HepG2 (cell line): Measurements from ENCODE around the gene RBAK. TPM values are rescaled to one million over a fixed set of nuclear protein-coding genes. Genes with fewer than 3 reads are reported as not detected.

Experiments used
- ATAC-seq: fragments of 200-7000 bp; cut with Tn5 transposase; 3 replicates; pipeline ENCODE4 v1.9.1; 2020; ENCODE audit warnings: mild to moderate bottlenecking, moderate library complexity
- BruUV-seq: library from RNA; stranded (reverse); fragments of 400-500 nt; replicated peaks from 2 replicates; lab custom pipeline; 2021; lab: Mats Ljungman, UMichigan
- CTCF ChIA-PET: fragments of 300-600 bp; formaldehyde crosslinking; extraction: SDS; loops from one replicate; lab custom pipeline; 2021; ENCODE audit warnings: low total read pairs, inconsistent platforms, low intra/inter-chr PET ratio; lab: Yijun Ruan, JAX
- POLR2A ChIA-PET: fragments of 350-600 bp; sonication (Branson Sonifier 250); formaldehyde crosslinking; loops from one replicate; lab custom pipeline; 2020; ENCODE audit warnings: antibody characterized with exemption, inconsistent platforms; lab: Yijun Ruan, JAX
- DNase-seq: peaks from one replicate; pipeline ENCODE4 v3.0.0-alpha.2; 2015; ENCODE audit warnings: low spot score
- FAIRE-seq: peaks from 3 replicates; lab custom pipeline; 2011; peaks lifted over from hg19 to GRCh38; lab: Jason Lieb, UNC
- H2AFZ ChIP-seq: one replicate; pipeline ENCODE4 v1.6.1; 2011; ENCODE audit warnings: low read length, inconsistent platforms
- H3K27ac ChIP-seq: fragments of 300-600 bp; 3 replicates; pipeline ENCODE4 v1.8.0; 2011; ENCODE audit warnings: mixed run types, mild to moderate bottlenecking, mixed read lengths, low read length, inconsistent platforms; ENCODE audit not compliant: insufficient read depth; ENCODE audit errors: extremely low read length
- H3K27me3 ChIP-seq, 2 experiments: fragments of 200-600 bp in 1 of 2; 2 replicates in 1 of 2; 3 replicates in 1 of 2; pipeline versions ENCODE4 v1.6.0 to v1.8.0; 2011; ENCODE audit warnings: low read length in 2 of 2, mild to moderate bottlenecking in 2 of 2, moderate library complexity in 2 of 2, inconsistent platforms in 1 of 2; ENCODE audit not compliant: insufficient read depth in 2 of 2, control insufficient read depth in 1 of 2
- H3K36me3 ChIP-seq, 2 experiments: fragments of 200-600 bp in 1 of 2; replicated peaks in 1 of 2; 2 replicates in 1 of 2; 3 replicates in 1 of 2; pipeline versions ENCODE4 v1.5.1 to v1.8.0; 2011; ENCODE audit warnings: low read length in 2 of 2, inconsistent platforms in 1 of 2; ENCODE audit not compliant: insufficient read depth in 2 of 2, control insufficient read depth in 1 of 2
- H3K4me1 ChIP-seq: 2 replicates; pipeline ENCODE4 v1.5.1; 2012; ENCODE audit warnings: low read length, inconsistent platforms; ENCODE audit not compliant: insufficient read depth
- H3K4me2 ChIP-seq: 2 replicates; pipeline ENCODE4 v1.6.0; 2011; ENCODE audit warnings: low read depth, low read length, inconsistent platforms
- H3K4me3 ChIP-seq, 3 experiments: fragments of 200-600 bp in 1 of 3; sonication (generic), shearing (Covaris generic) in 1 of 3; replicated peaks in 1 of 3; 2 replicates each; pipeline ENCODE4 v1.5.1; 2011 to 2016; ENCODE audit warnings: low read length in 3 of 3, inconsistent platforms in 2 of 3, low read depth in 2 of 3, mild to moderate bottlenecking in 2 of 3, control low read depth in 1 of 3, mixed read lengths in 1 of 3; ENCODE audit not compliant: insufficient read depth in 1 of 3
- H3K79me2 ChIP-seq: one replicate; pipeline ENCODE4 v1.6.1; 2011; ENCODE audit warnings: low read length, inconsistent platforms; ENCODE audit not compliant: insufficient read depth
- H3K9ac ChIP-seq: 2 replicates; pipeline ENCODE4 v1.6.0; 2011; ENCODE audit warnings: mild to moderate bottlenecking, low read depth, low read length, inconsistent platforms; ENCODE audit not compliant: insufficient read depth
- H3K9me3 ChIP-seq: 2 replicates; pipeline ENCODE4 v1.5.1; 2012; ENCODE audit warnings: mild to moderate bottlenecking, low read length
- H4K20me1 ChIP-seq: 2 replicates; pipeline ENCODE4 v1.6.0; 2011; ENCODE audit warnings: inconsistent platforms, mild to moderate bottlenecking, low read length, moderate library complexity; ENCODE audit not compliant: insufficient read depth
- DPF2 ChIP-seq: sonication (generic); formaldehyde crosslinking; IDR thresholded peaks from 2 replicates; pipeline ENCODE4 v1.4.0; 2020; ENCODE audit warnings: mild to moderate bottlenecking, low read depth, missing genetic modification reagents, borderline replicate concordance
- E2F2 ChIP-seq: sonication (generic); formaldehyde crosslinking; IDR thresholded peaks from 2 replicates; pipeline ENCODE4 v1.4.0; 2020; ENCODE audit warnings: missing genetic modification reagents, borderline replicate concordance
- NAIF1 ChIP-seq: sonication (generic); formaldehyde crosslinking; IDR thresholded peaks from 2 replicates; pipeline ENCODE4 v1.5.0; 2020; ENCODE audit warnings: mild to moderate bottlenecking, missing genetic modification reagents, borderline replicate concordance
- PITX1 ChIP-seq: sonication (generic); formaldehyde crosslinking; IDR thresholded peaks from 2 replicates; pipeline ENCODE4 v1.5.1; 2020; ENCODE audit warnings: mild to moderate bottlenecking, missing genetic modification reagents
- PRPF4 ChIP-seq: fragments of 200-400 bp; formaldehyde crosslinking; IDR thresholded peaks from 2 replicates; pipeline ENCODE4 v1.6.1; 2016; ENCODE audit warnings: low read length, low read depth; ENCODE audit not compliant: poor library complexity, severe bottlenecking
- SRSF4 ChIP-seq: fragments of 200-400 bp; formaldehyde crosslinking; IDR thresholded peaks from one replicate; pipeline ENCODE4 v1.6.1; 2018; ENCODE audit warnings: mild to moderate bottlenecking, low read depth, low read length, moderate library complexity; ENCODE audit not compliant: poor library complexity, severe bottlenecking
- THYN1 ChIP-seq: sonication (generic); formaldehyde crosslinking; IDR thresholded peaks from 2 replicates; pipeline ENCODE4 v1.8.1; 2023; ENCODE audit warnings: low read depth, mild to moderate bottlenecking, moderate library complexity, missing genetic modification reagents, borderline replicate concordance
- ZNF143 ChIP-seq: sonication (generic); formaldehyde crosslinking; IDR thresholded peaks from 2 replicates; pipeline ENCODE4 v1.4.0; 2020; ENCODE audit warnings: missing genetic modification reagents
- ZNF576 ChIP-seq: sonication (generic); formaldehyde crosslinking; IDR thresholded peaks from 2 replicates; pipeline ENCODE4 v1.4.0; 2020; ENCODE audit warnings: mild to moderate bottlenecking, missing genetic modification reagents
- ZNF678 ChIP-seq: sonication (generic); formaldehyde crosslinking; IDR thresholded peaks from 2 replicates; pipeline ENCODE4 v1.4.0; 2020; ENCODE audit warnings: mild to moderate bottlenecking, missing genetic modification reagents
- ZNF740 ChIP-seq: sonication (generic); formaldehyde crosslinking; IDR thresholded peaks from 2 replicates; pipeline ENCODE4 v1.4.0; 2020; ENCODE audit warnings: missing genetic modification reagents
- WGBS: methylation state at CpG from one replicate; pipeline ENCODE4 v1.1.6; 2017; ENCODE audit warnings: low lambda C conversion rate; 5-methylcytosine and 5-hydroxymethylcytosine counted together
- in situ Hi-C: cut with HindIII; loops from 2 replicates; pipeline ENCODE4 v1.10.0; 2017; ENCODE audit warnings: low pct_unique_long_range_greater_than_20kb; ENCODE audit not compliant: extremely low pct_ligation_motif_present
- intact Hi-C: fragments of 100-400 bp; cut with micrococcal nuclease; formaldehyde crosslinking; loops from one replicate; pipeline ENCODE4 v1.10.0; 2022; ENCODE audit not compliant: unreplicated experiment
- polyA plus RNA-seq, 8 experiments: library from polyadenylated mRNA; depleted of rRNA in 3 of 8; stranded (reverse) in 7 of 8; unstranded in 1 of 8; fragments of >200 nt; fragmentation: Illumina TruSeq in 4 of 8; extraction: Trizol in 4 of 8; gene quantifications; 2 replicates each; pipeline versions ENCODE4 v1.2.1 to v1.2.3, GENCODE V29; 2011 to 2016; ENCODE audit warnings: low read depth in 4 of 8, missing spikeins in 1 of 8, mixed read lengths in 1 of 8; ENCODE audit not compliant: insufficient read depth in 1 of 8
- total RNA-seq, 5 experiments: library from RNA; depleted of rRNA; stranded (reverse); fragments of >200 nt; fragmentation: Illumina TruSeq; extraction: Trizol; gene quantifications; 2 replicates each; pipeline ENCODE4 v1.2.3, GENCODE V29; 2016; ENCODE audit warnings: low read depth in 1 of 5

The RBAK gene
- total and polyA plus RNA-seq, 2 of the 13 experiments (the other 11 are each of a cell fraction or from before 2014, with no cell fraction given): 4.4 to 11.8 TPM

- no peak overlapping the region for H3K27ac ChIP-seq
- in situ Hi-C loops: no loop called here
- DNase-seq (no peak), FAIRE-seq (no peak), ATAC-seq (no peak)
- no TSS peak for BruUV-seq
- no peak overlapping the region for H3K4me3 ChIP-seq
- H3K79me2 ChIP-seq: no peaks in the 10 kb centered on the region
- intact Hi-C loops: no loop called here
- ChIA-PET CTCF (no interaction called here), POLR2A (no interaction called here)
- H3K4me1 ChIP-seq: no peaks in the 10 kb centered on the region
- no peaks in the 10 kb centered on the region for H3K27me3 ChIP-seq
- no peak overlapping the region for H3K9ac ChIP-seq
- H4K20me1 ChIP-seq: no peaks in the 10 kb centered on the region
- H3K9me3 ChIP-seq: no peaks in the 10 kb centered on the region
- WGBS: 93% methylated on average over 5 of the region's 5 CpGs
- no peak overlapping the region for H3K4me2 ChIP-seq
- peaks cover 10 to 53% of the 10 kb centered on the region in 2 experiments for H3K36me3 ChIP-seq
- H2AFZ ChIP-seq: no peak overlapping the region
- TF ChIP-seq NAIF1: no peak
- TF ChIP-seq ZNF740 (CRISPR knock-in tag): no peak
- TF ChIP-seq PITX1 (CRISPR knock-in tag): no peak
- no peak for TF ChIP-seq ZNF143 (CRISPR knock-in tag)
- no peak for TF ChIP-seq E2F2 (CRISPR knock-in tag)
- no peak for TF ChIP-seq DPF2 (CRISPR knock-in tag)
- TF ChIP-seq ZNF678 (CRISPR knock-in tag): no peak
- TF ChIP-seq PRPF4: no peak
- TF ChIP-seq THYN1 (CRISPR knock-in tag): no peak
- TF ChIP-seq ZNF576 (CRISPR knock-in tag): no peak
- no peak for TF ChIP-seq SRSF4
These were observed 19.4 kb downstream of the RBAK start for GRCh38 chr7:5065107-5065407.
